Transverse colon (tissue), 4 donors: ENCODE data around the gene PRPF39.

Experiments used
- EP300 ChIP-seq: sonication (generic); formaldehyde crosslinking; IDR thresholded peaks from one replicate; pipeline ENCODE4 v1.6.1; 2017; ENCODE audit warnings: antibody characterized with exemption, low read depth
- POLR2A ChIP-seq: fragments of 450-650 bp; IDR thresholded peaks from one replicate; pipeline ENCODE4 v1.6.1; 2016; ENCODE audit warnings: antibody characterized with exemption, mild to moderate bottlenecking, moderate library complexity
- POLR2AphosphoS5 ChIP-seq, 3 donors: sonication (generic); formaldehyde crosslinking; IDR thresholded peaks; one replicate each; pipeline ENCODE4 v1.6.1; 2016; ENCODE audit warnings: antibody characterized with exemption in 3 of 3
- TF ChIP-seq, protein P1 (sequence below), 5 experiments: fragments of 200-600 bp in 3 of 5; fragments of 450-650 bp in 2 of 5; sonication (generic) in 3 of 5; IDR thresholded peaks; 1 replicate in 2 of 5; 2 replicates in 3 of 5; pipeline ENCODE4 v1.5.1; 2016 to 2017; ENCODE audit warnings: antibody characterized with exemption in 5 of 5, inconsistent platforms in 3 of 5, mild to moderate bottlenecking in 2 of 5, moderate library complexity in 1 of 5

DNA sequence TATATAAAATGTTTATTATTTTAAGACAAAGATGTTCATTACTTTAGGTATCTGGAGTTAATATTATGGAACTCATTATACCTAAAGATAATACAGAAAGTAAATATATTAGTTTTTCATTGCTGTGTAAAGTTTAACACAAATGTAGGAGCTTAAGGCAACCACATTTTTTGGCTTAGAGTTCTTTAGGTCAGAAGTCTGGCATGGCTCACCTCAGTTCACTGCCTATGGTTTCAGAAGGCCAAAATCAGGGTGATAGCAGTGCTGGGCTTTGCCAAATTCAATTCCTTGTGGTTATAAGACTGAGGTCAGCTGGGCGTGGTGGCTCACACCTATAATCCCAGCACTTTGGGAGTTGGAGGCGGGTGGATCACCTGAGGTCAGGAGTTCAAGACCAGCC is 35.5 kb upstream of the PRPF39 start:
- TF ChIP-seq, protein P1, sequence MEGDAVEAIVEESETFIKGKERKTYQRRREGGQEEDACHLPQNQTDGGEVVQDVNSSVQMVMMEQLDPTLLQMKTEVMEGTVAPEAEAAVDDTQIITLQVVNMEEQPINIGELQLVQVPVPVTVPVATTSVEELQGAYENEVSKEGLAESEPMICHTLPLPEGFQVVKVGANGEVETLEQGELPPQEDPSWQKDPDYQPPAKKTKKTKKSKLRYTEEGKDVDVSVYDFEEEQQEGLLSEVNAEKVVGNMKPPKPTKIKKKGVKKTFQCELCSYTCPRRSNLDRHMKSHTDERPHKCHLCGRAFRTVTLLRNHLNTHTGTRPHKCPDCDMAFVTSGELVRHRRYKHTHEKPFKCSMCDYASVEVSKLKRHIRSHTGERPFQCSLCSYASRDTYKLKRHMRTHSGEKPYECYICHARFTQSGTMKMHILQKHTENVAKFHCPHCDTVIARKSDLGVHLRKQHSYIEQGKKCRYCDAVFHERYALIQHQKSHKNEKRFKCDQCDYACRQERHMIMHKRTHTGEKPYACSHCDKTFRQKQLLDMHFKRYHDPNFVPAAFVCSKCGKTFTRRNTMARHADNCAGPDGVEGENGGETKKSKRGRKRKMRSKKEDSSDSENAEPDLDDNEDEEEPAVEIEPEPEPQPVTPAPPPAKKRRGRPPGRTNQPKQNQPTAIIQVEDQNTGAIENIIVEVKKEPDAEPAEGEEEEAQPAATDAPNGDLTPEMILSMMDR (IDR thresholded peaks at IDR 0.05) = no peak
- no peak for TF ChIP-seq EP300
- no peak for TF ChIP-seq POLR2AphosphoS5 (IDR thresholded peaks at IDR 0.05)
- TF ChIP-seq POLR2A = no peak
